ENCODE data around the gene SUMF2. TPM values are rescaled to one million over a fixed set of nuclear protein-coding genes. Genes with fewer than 3 reads are reported as not detected.
A peak's percentile ranks its signal among the peaks of the same experiment; 100 is the strongest.
"Not testable (repeated sequence)": the region's sequence is repeated elsewhere in the genome, so short reads cannot be mapped to it uniquely, and the experiment has no call there.

SUMF2 gene
- total RNA-seq, 2 donors from 2014 or later: 106 to 107 TPM

DNA sequence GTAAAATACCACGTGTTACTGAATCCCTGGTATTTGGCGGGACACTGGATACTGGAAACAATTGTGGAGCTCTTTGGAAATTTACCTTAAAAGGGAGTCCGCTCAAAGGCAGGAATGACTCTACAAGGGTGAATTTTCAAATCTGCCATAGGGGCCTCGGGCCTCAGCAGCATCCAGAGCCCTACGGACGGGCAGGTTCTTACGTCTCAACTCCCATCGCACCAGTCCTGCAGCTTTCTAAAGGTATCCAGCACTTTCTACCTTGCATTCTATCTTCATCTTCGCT lies 13.1 kb upstream of the SUMF2 start:
- Mint-ChIP-seq H3K36me3 (peaks cover 17 to 33% of the 10 kb centered on the region in 2 donors), H3K9me3 (no peaks in the 10 kb centered on the region), H3K27ac (peak overlapping the region; percentile 89 to 98)
- ATAC-seq: no peak
- DNase-seq (ENCODE audit: low spot score in 2 of 2): no peak

GRCh38 chr7:56051339-56052191 lies 12.5 kb upstream of the SUMF2 start, which contains the start of the genes CCT6A and PSPH:
Gene CCT6A, plus strand, starts transcription at chr7:56051765. Its CDS starts 84 bp downstream, at chr7:56051849.
Gene PSPH, minus strand, starts transcription at chr7:56051444. Its CDS starts 30,232 bp downstream, at chr7:56021212.
- Mint-ChIP-seq H3K36me3 (peaks cover 17 to 37% of the 10 kb centered on the region in 2 donors), H3K27ac (peak within 1 kb of the TSS; percentile 89 to 98), H3K9me3 (no peaks in the 10 kb centered on the region)
- ATAC-seq (peak; percentile 96), DNase-seq (ENCODE audit: low spot score in 2 of 2) (peak; percentile 88 to 95)

- peaks cover 22 to 42% of the 10 kb centered on the region in 2 donors for H3K36me3 Mint-ChIP-seq
- no peak for DNase-seq (ENCODE audit: low spot score in 2 of 2)
- H3K27ac Mint-ChIP-seq: peak overlapping the region; percentile 89 to 91
Observed at GRCh38 chr7:56053379-56053778, 10.7 kb upstream of the SUMF2 start.

DNA sequence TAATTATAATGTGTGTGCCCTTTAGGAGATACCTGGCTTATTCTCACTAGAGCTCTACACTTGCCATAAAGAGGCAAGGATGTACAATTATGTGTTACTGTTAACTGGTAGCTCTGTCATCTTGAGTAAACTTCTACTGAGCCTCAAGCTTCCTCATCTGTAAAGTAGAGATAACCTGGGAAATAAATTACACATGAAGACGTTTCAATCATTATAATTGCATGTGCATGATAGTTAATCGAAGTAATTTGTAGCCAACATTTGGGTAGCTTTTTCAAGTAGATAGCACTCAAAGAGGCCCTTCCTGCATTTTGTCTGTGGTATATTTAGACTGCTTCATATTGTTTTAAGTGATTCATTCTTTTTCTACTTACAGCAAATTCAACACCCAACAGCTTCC lies 10.1 kb upstream of the SUMF2 start:
- Mint-ChIP-seq H3K27ac (peak overlapping the region in 1 of 2 donors; percentile 89), H3K9me3 (no peaks in the 10 kb centered on the region), H3K36me3 (peaks cover 22 to 44% of the 10 kb centered on the region in 2 donors)
- ATAC-seq (no peak), DNase-seq (ENCODE audit: low spot score in 2 of 2) (no peak)

More at GRCh38 chr7:56053379-56053778, 10.7 kb upstream of the SUMF2 start:
- ATAC-seq: no peak
- no peaks in the 10 kb centered on the region for H3K9me3 Mint-ChIP-seq

DNA sequence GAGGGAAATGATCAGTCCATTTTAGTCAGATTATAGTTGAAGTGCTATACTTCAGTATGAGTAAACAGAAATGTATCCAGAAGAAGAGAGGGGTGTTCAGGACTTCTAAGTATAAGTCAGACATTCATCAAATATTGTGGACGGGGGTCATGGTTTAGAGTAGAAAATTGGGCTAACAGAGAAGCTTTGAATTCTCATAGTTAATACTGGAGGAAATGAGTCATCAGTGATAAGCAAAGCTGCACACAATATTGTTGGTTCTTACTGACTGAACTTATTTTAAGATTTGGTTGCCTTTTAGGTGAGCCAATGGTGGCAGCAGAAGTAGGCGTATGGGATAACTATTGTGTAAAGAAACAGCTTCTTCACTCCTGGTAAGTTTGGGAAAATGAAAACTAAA lies 1.7 kb upstream of the SUMF2 start:
- DNase-seq (ENCODE audit: low spot score in 2 of 2) (no peak), ATAC-seq (peak in 1 of 2 donors; percentile 22)
- no peaks in the 10 kb centered on the region for H3K9me3 Mint-ChIP-seq
- peaks cover 28 to 45% of the 10 kb centered on the region in 2 donors for H3K36me3 Mint-ChIP-seq
- H3K27ac Mint-ChIP-seq: peak overlapping the region; percentile 86 to 94

DNA sequence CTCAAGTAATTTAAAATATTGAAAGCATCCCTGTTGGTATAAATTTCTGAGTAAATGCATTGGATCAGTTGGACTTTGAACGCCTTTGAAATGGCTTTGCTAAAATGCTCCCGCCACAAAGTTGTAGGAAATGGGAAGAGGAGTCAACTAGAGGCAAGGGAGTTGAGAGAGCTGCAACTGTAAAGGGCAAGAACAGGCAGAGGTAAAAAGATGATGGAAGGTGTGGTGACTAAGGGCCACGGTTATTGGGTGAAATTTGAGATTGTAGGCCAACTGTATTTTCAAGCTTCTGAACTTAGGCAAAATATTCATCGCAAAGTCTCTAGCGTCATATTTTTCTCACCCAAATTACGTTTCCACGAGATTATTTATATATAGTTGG lies 595 bp upstream of the SUMF2 start:
- DNase-seq (ENCODE audit: low spot score in 2 of 2) (peak in 1 of 2 donors; percentile 13), ATAC-seq (no peak)
- Mint-ChIP-seq H3K36me3 (peaks cover 23 to 39% of the 10 kb centered on the region in 2 donors), H3K9me3 (no peaks in the 10 kb centered on the region), H3K27ac (peak overlapping the region; percentile 86 to 94)

GRCh38 chr7:56066376-56066775 lies 2.3 kb downstream of the SUMF2 start:
- H3K27ac Mint-ChIP-seq, ATAC-seq, H3K9me3 Mint-ChIP-seq: not testable (repeated sequence)
- H3K36me3 Mint-ChIP-seq: peaks cover 17 to 38% of the 10 kb centered on the region in 2 donors
- DNase-seq (ENCODE audit: low spot score in 2 of 2): peak in 1 of 2 donors; percentile 33

- peak overlapping the region; percentile 2 to 20 for H3K27ac Mint-ChIP-seq
- ATAC-seq (peak; percentile 87 to 89), DNase-seq (ENCODE audit: low spot score in 2 of 2) (peak; percentile 65 to 81)
- H3K9me3 Mint-ChIP-seq: no peaks in the 10 kb centered on the region
- H3K36me3 Mint-ChIP-seq: peaks cover 2 to 7% of the 10 kb centered on the region in 2 donors
Observed at GRCh38 chr7:56074371-56074791, 10.3 kb downstream of the SUMF2 start.

GRCh38 chr7:56077681-56078080 lies 13.6 kb downstream of the SUMF2 start:
- Mint-ChIP-seq H3K36me3 (peaks cover 0 to 5% of the 10 kb centered on the region in 2 donors), H3K9me3 (no peaks in the 10 kb centered on the region), H3K27ac (no peak overlapping the region)
- no peak for ATAC-seq
- peak in 1 of 2 donors; percentile 39 for DNase-seq (ENCODE audit: low spot score in 2 of 2)

DNA sequence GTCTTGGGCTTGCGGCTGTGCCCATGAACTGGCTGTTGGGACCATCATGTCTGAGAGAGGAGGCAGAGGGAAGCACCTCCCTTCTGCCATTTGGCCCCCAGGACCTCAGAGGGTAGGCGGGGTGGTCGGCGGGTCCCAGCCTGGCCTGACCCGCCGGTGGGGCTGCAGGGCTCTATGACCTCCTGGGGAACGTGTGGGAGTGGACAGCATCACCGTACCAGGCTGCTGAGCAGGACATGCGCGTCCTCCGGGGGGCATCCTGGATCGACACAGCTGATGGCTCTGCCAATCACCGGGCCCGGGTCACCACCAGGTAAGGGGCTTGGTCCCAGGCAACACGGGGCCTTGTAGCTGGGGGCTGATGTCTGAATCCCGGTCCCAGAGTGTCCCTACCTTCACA lies 14.1 kb downstream of the SUMF2 start:
- peak overlapping the region in 1 of 2 donors; percentile 84 for H3K27ac Mint-ChIP-seq
- H3K9me3 Mint-ChIP-seq: no peaks in the 10 kb centered on the region
- DNase-seq (ENCODE audit: low spot score in 2 of 2): peak in 1 of 2 donors; percentile 47
- ATAC-seq: no peak
- H3K36me3 Mint-ChIP-seq: peaks cover 0 to 5% of the 10 kb centered on the region in 2 donors

- no peak for ATAC-seq
Observed at GRCh38 chr7:56079450-56080185, 15.5 kb downstream of the SUMF2 start.

GRCh38 chr7:56080726-56081435 lies 16.8 kb downstream of the SUMF2 start:
- H3K9me3 Mint-ChIP-seq; H3K36me3 Mint-ChIP-seq; DNase-seq (ENCODE audit: low spot score in 2 of 2); ATAC-seq: not testable (repeated sequence)
- H3K27ac Mint-ChIP-seq: peak overlapping the region; percentile 44 to 67

More at GRCh38 chr7:56079450-56080185, 15.5 kb downstream of the SUMF2 start:
- H3K9me3 Mint-ChIP-seq: no peaks in the 10 kb centered on the region
- peak in 1 of 2 donors; percentile 40 for DNase-seq (ENCODE audit: low spot score in 2 of 2)
- H3K36me3 Mint-ChIP-seq: peaks cover 0 to 5% of the 10 kb centered on the region in 2 donors
- H3K27ac Mint-ChIP-seq: peak overlapping the region; percentile 66 to 84

GRCh38 chr7:56081626-56082340 lies 17.7 kb downstream of the SUMF2 start:
- H3K36me3 Mint-ChIP-seq: peaks cover 0 to 5% of the 10 kb centered on the region in 2 donors
- no peaks in the 10 kb centered on the region for H3K9me3 Mint-ChIP-seq
- H3K27ac Mint-ChIP-seq: peak overlapping the region in 1 of 2 donors; percentile 67
- ATAC-seq (no peak), DNase-seq (ENCODE audit: low spot score in 2 of 2) (no peak)

GRCh38 chr7:56083150-56083785 lies 19.2 kb downstream of the SUMF2 start:
- Mint-ChIP-seq H3K9me3 (no peaks in the 10 kb centered on the region), H3K36me3 (peaks cover 0 to 5% of the 10 kb centered on the region in 2 donors), H3K27ac (peak overlapping the region; percentile 13 to 36)
- DNase-seq (ENCODE audit: low spot score in 2 of 2) (no peak), ATAC-seq (no peak)

DNA sequence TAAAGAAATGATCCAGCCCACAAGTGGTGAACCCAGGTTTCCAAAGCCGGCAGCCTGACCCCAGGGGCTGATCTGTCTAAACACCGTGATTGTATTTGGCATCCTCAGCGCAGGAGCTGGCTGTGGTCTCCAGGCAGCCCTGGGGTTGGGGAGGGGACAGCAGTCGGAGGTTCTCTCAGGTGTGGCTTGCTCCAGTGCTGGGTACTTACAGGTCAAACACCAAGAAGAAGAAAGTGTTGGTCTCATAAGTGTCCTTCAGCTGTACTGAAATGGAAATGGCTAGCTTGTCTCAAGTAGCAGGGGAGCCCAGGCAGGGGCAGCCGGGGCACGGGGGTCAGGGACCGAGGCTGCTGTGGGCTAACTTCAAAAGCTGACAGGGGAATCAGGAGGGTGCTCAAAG lies 22.7 kb downstream of the SUMF2 start:
- ATAC-seq (no peak), DNase-seq (ENCODE audit: low spot score in 2 of 2) (no peak)
- H3K27ac Mint-ChIP-seq: peak overlapping the region in 1 of 2 donors; percentile 36
- H3K36me3 Mint-ChIP-seq: no peaks in the 10 kb centered on the region
- no peaks in the 10 kb centered on the region for H3K9me3 Mint-ChIP-seq

Measured in activated naive CD4-positive, alpha-beta T cell treated with anti-CD3 and anti-CD28 coated beads, Interleukin-2, amount 50 U/mL, for 72 hours (primary cell).